K562 (cell line): Measurements from ENCODE around the gene FAM149B1. TPM values are rescaled to one million over a fixed set of nuclear protein-coding genes. Genes with fewer than 3 reads are reported as not detected.

ENCODE experiments used
- DPF2 ChIP-seq: fragments of 450-650 bp; IDR thresholded peaks from 2 replicates; pipeline ENCODE4 v1.6.1; 2016
- NFE2 ChIP-seq: IDR thresholded peaks from 2 replicates; pipeline ENCODE4 v1.6.1; 2014; ENCODE audit warnings: antibody characterized with exemption, low read depth
- NR2C2 ChIP-seq, 2 experiments: fragments of 200-800 bp in 1 of 2; sonication (Bioruptor generic) in 1 of 2; sonication (generic) in 1 of 2; formaldehyde crosslinking in 1 of 2; IDR thresholded peaks; 2 replicates each; pipeline versions ENCODE4 v1.6.1 to v1.8.0; 2016 to 2022; ENCODE audit warnings: mild to moderate bottlenecking in 1 of 2, missing compliant biosample characterization in 1 of 2, missing genetic modification characterization in 1 of 2, missing genetic modification reagents in 1 of 2
- OTX1 ChIP-seq: fragments of 450-650 bp; formaldehyde crosslinking; IDR thresholded peaks from 2 replicates; pipeline ENCODE4 v1.4.0; 2022; ENCODE audit warnings: mild to moderate bottlenecking
- SRF ChIP-seq, 2 experiments: fragments of 250-450, 450-650 bp in 1 of 2; sonication (Bioruptor Pico) in 1 of 2; sonication (generic) in 1 of 2; formaldehyde crosslinking; IDR thresholded peaks; 2 replicates each; pipeline versions ENCODE4 v1.5.0 to v1.5.1; 2020 to 2022; ENCODE audit warnings: mild to moderate bottlenecking in 1 of 2, missing genetic modification reagents in 1 of 2
- TEAD1 ChIP-seq, 2 experiments: fragments of 450-650 bp in 1 of 2; sonication (generic) in 1 of 2; formaldehyde crosslinking; IDR thresholded peaks; 2 replicates each; pipeline versions ENCODE4 v1.4.0 to v1.8.0; 2020 to 2022; ENCODE audit warnings: mild to moderate bottlenecking in 2 of 2, missing genetic modification reagents in 1 of 2
- ZBED1 ChIP-seq: IDR thresholded peaks from 2 replicates; pipeline ENCODE4 v1.6.1; 2014
- ZNF239 ChIP-seq: fragments of 250-450 bp; sonication (Bioruptor Pico); IDR thresholded peaks from 2 replicates; pipeline ENCODE4 v1.4.0; 2020; ENCODE audit warnings: mild to moderate bottlenecking
- ZNF830 ChIP-seq: fragments of 250-450 bp; sonication (Bioruptor Pico); IDR thresholded peaks from 2 replicates; pipeline ENCODE4 v1.5.0; 2021; ENCODE audit warnings: mild to moderate bottlenecking
- polyA plus RNA-seq, 8 experiments: library from polyadenylated mRNA; depleted of rRNA in 4 of 8; stranded (reverse) in 5 of 8; unstranded in 3 of 8; fragments of >200 nt; fragmentation: Nextera tagmentation in 2 of 8; fragmentation: Illumina TruSeq in 1 of 8; extraction: Ambion mirVana in 2 of 8; extraction: Trizol in 1 of 8; gene quantifications; 2 replicates each; pipeline versions ENCODE4 v1.2.1 to v1.2.3, GENCODE V29; 2011 to 2014; ENCODE audit warnings: inconsistent platforms in 1 of 8, missing spikeins in 1 of 8
- total RNA-seq, 7 experiments: library from RNA; depleted of rRNA in 6 of 7; stranded (reverse); fragments of >200 nt in 6 of 7; fragmentation: Illumina TruSeq in 2 of 7; extraction: Trizol in 2 of 7; gene quantifications; 2 replicates each; pipeline versions ENCODE4 v1.2.1 to v1.2.3, GENCODE V29; 2011 to 2021; ENCODE audit warnings: low replicate concordance in 1 of 7
- TF ChIP-seq, protein P1 (sequence below), 2 experiments: fragments of 450-650 bp in 1 of 2; sonication (generic) in 1 of 2; formaldehyde crosslinking in 1 of 2; IDR thresholded peaks; 2 replicates each; pipeline versions ENCODE4 v1.7.1 to v1.9.0; 2016 to 2022; ENCODE audit warnings: inconsistent platforms in 1 of 2, mild to moderate bottlenecking in 1 of 2, missing genetic modification reagents in 1 of 2
- TF ChIP-seq, protein P2 (sequence below): sonication (generic); formaldehyde crosslinking; IDR thresholded peaks from 2 replicates; pipeline ENCODE4 v1.8.0; 2022; ENCODE audit warnings: mild to moderate bottlenecking, missing genetic modification reagents
- TF ChIP-seq, protein P3 (sequence below): fragments of 450-650 bp; IDR thresholded peaks from 2 replicates; pipeline ENCODE4 v1.6.1; 2016; ENCODE audit warnings: mild to moderate bottlenecking
- TF ChIP-seq, protein P4 (sequence below), 2 experiments: fragments of 450-650 bp in 1 of 2; sonication (generic) in 1 of 2; formaldehyde crosslinking; conservative IDR thresholded peaks; 2 replicates each; pipeline versions ENCODE4 v1.4.0 to v1.8.1; 2020 to 2022; ENCODE audit warnings: mild to moderate bottlenecking in 1 of 2, missing genetic modification reagents in 1 of 2

Gene FAM149B1
- total and polyA plus RNA-seq, 9 of the 15 experiments (the other 6 are each of a cell fraction or from before 2014, with no cell fraction given), result 4.2 to 18.5 (median 9.3) TPM

DNA sequence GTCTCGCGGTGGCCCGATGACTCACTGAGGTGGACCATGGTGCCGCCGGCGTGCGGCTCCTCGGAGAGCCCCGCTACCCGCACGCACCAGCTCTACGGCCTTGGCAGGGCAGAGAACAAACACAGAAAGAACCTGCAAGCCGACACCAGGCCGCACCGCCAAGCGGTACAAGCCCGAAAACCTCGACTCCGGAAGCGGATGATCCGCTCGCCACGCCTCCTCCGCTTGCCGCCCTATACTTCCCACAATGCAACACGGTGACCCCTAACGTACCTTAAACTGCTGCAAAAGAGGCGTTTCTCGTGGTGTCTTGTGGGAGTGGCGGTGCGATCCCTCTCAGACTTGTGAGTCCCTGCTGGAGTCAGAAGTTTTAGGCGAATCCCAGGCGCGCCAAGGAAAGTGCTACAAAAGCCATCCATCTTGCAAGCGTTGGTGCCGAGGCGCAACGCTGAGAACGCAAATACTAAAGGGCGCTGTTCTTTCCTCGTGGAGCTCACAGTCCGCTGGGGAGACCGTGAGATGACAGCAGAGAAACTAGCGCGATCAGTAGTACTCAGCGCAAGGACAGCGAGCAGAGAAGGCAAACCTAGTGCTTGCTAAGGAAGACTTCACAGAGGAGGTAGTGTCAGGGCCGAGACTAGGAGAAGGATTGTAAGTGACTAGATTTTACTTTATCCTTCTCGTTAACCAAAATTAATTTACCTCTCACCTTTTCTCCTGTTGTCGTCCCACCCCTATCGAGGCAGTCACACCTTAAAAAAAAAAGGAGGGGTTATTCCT is 84.7 kb downstream of the FAM149B1 start, which contains the start of gene MRPS16 (continued):
- TF ChIP-seq, protein P1, sequence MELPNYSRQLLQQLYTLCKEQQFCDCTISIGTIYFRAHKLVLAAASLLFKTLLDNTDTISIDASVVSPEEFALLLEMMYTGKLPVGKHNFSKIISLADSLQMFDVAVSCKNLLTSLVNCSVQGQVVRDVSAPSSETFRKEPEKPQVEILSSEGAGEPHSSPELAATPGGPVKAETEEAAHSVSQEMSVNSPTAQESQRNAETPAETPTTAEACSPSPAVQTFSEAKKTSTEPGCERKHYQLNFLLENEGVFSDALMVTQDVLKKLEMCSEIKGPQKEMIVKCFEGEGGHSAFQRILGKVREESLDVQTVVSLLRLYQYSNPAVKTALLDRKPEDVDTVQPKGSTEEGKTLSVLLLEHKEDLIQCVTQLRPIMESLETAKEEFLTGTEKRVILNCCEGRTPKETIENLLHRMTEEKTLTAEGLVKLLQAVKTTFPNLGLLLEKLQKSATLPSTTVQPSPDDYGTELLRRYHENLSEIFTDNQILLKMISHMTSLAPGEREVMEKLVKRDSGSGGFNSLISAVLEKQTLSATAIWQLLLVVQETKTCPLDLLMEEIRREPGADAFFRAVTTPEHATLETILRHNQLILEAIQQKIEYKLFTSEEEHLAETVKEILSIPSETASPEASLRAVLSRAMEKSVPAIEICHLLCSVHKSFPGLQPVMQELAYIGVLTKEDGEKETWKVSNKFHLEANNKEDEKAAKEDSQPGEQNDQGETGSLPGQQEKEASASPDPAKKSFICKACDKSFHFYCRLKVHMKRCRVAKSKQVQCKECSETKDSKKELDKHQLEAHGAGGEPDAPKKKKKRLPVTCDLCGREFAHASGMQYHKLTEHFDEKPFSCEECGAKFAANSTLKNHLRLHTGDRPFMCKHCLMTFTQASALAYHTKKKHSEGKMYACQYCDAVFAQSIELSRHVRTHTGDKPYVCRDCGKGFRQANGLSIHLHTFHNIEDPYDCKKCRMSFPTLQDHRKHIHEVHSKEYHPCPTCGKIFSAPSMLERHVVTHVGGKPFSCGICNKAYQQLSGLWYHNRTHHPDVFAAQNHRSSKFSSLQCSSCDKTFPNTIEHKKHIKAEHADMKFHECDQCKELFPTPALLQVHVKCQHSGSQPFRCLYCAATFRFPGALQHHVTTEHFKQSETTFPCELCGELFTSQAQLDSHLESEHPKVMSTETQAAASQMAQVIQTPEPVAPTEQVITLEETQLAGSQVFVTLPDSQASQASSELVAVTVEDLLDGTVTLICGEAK (IDR thresholded peaks at IDR 0.05), result peak; percentile 89
- TF ChIP-seq, protein P1 (CRISPR knock-in tag; IDR thresholded peaks at IDR 0.05), result no peak
- TF ChIP-seq, protein P2, sequence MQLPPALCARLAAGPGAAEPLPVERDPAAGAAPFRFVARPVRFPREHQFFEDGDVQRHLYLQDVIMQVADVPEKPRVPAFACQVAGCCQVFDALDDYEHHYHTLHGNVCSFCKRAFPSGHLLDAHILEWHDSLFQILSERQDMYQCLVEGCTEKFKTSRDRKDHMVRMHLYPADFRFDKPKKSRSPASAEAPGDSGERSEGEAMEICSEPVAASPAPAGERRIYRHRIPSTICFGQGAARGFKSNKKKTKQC, result 0 out of 2 replicates have a peak, but pooled peaks have one; percentile 62
- 0 out of 4 replicates have a peak, but pooled peaks of 1 of the 2 experiments have one; percentile 64 for TF ChIP-seq SRF (CRISPR knock-in tag; IDR thresholded peaks at IDR 0.05)
- TF ChIP-seq ZNF239 (CRISPR knock-in tag), result 0 out of 2 replicates have a peak, but pooled peaks have one; percentile 36
- TF ChIP-seq ZBED1, result peak; percentile 91; the same call in 1 of the 2 replicates
- TF ChIP-seq, protein P3, sequence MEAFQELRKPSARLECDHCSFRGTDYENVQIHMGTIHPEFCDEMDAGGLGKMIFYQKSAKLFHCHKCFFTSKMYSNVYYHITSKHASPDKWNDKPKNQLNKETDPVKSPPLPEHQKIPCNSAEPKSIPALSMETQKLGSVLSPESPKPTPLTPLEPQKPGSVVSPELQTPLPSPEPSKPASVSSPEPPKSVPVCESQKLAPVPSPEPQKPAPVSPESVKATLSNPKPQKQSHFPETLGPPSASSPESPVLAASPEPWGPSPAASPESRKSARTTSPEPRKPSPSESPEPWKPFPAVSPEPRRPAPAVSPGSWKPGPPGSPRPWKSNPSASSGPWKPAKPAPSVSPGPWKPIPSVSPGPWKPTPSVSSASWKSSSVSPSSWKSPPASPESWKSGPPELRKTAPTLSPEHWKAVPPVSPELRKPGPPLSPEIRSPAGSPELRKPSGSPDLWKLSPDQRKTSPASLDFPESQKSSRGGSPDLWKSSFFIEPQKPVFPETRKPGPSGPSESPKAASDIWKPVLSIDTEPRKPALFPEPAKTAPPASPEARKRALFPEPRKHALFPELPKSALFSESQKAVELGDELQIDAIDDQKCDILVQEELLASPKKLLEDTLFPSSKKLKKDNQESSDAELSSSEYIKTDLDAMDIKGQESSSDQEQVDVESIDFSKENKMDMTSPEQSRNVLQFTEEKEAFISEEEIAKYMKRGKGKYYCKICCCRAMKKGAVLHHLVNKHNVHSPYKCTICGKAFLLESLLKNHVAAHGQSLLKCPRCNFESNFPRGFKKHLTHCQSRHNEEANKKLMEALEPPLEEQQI, result no peak
- peak; percentile 99 for TF ChIP-seq NR2C2 (CRISPR knock-in tag; IDR thresholded peaks at IDR 0.05)
- TF ChIP-seq NR2C2 (tag; IDR thresholded peaks at IDR 0.05), result peak; percentile 99
- peak; percentile 37; the same call in 1 of the 2 replicates for TF ChIP-seq NFE2
- TF ChIP-seq DPF2, result peak; percentile 53
- TF ChIP-seq, protein P4, sequence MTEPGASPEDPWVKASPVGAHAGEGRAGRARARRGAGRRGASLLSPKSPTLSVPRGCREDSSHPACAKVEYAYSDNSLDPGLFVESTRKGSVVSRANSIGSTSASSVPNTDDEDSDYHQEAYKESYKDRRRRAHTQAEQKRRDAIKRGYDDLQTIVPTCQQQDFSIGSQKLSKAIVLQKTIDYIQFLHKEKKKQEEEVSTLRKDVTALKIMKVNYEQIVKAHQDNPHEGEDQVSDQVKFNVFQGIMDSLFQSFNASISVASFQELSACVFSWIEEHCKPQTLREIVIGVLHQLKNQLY (CRISPR knock-in tag; conservative IDR thresholded peaks at IDR 0.05), result 0 out of 4 replicates have a peak, but pooled peaks of 1 of the 2 experiments have one; percentile 66
- TF ChIP-seq TEAD1 (CRISPR knock-in tag; IDR thresholded peaks at IDR 0.05), result peak; percentile 46 to 66; a peak in 3 of 4 replicates
- TF ChIP-seq ZNF830, result peak; percentile 47; the same call in 1 of the 2 replicates
- peak; percentile 65; the same call in 1 of the 2 replicates for TF ChIP-seq OTX1 (CRISPR knock-in tag)
